Embryonic facial prominence (tissue), 1 donor: ENCODE results near the gene RAMP1.
A peak's percentile ranks its signal among the peaks of the same experiment; 100 is the strongest.

Source experiments
- DNase-seq: peaks from one replicate; pipeline ENCODE4 v3.0.0-alpha.2; 2016; ENCODE audit errors: extremely low spot score

Gene RAMP1

GRCh38 chr2:237917696-237918374 is 58.4 kb downstream of the RAMP1 start:
- peak; percentile 34 for DNase-seq

- no peak for DNase-seq
These were observed 60.2 kb downstream of the RAMP1 start for GRCh38 chr2:237919593-237919992.

- no peak for DNase-seq
These were observed 61.2 kb downstream of the RAMP1 start for GRCh38 chr2:237920673-237921072.

- DNase-seq: no peak
These were observed 62.6 kb downstream of the RAMP1 start for GRCh38 chr2:237921967-237922492.

GRCh38 chr2:237922641-237923361 is 63.4 kb downstream of the RAMP1 start:
- no peak for DNase-seq

GRCh38 chr2:237923481-237924163 is 64.2 kb downstream of the RAMP1 start:
- DNase-seq: no peak

- no peak for DNase-seq
These were observed 64.7 kb downstream of the RAMP1 start for GRCh38 chr2:237924164-237924534.

GRCh38 chr2:237927135-237927534 is 67.7 kb downstream of the RAMP1 start:
- no peak for DNase-seq

- no peak for DNase-seq
These were observed 68.6 kb downstream of the RAMP1 start for GRCh38 chr2:237927986-237928385.

- DNase-seq: no peak
These were observed 70.6 kb downstream of the RAMP1 start for GRCh38 chr2:237929979-237930378.

GRCh38 chr2:237931205-237931721 is 71.8 kb downstream of the RAMP1 start:
- DNase-seq: peak; percentile 17

- DNase-seq: no peak
These were observed 73.3 kb downstream of the RAMP1 start for GRCh38 chr2:237932731-237933131.

GRCh38 chr2:237934186-237934585 is 74.8 kb downstream of the RAMP1 start:
- DNase-seq: no peak

- DNase-seq: no peak
These were observed 76.5 kb downstream of the RAMP1 start for GRCh38 chr2:237935740-237936452.

- DNase-seq: no peak
These were observed 79.8 kb downstream of the RAMP1 start for GRCh38 chr2:237939251-237939650.

GRCh38 chr2:237940828-237941227 is 81.4 kb downstream of the RAMP1 start:
- DNase-seq: no peak

- no peak for DNase-seq
These were observed 81.8 kb downstream of the RAMP1 start for GRCh38 chr2:237941239-237941638.

- no peak for DNase-seq
These were observed 83.1 kb downstream of the RAMP1 start for GRCh38 chr2:237942513-237942899.

- DNase-seq: no peak
These were observed 84.1 kb downstream of the RAMP1 start for GRCh38 chr2:237943395-237944094.

- DNase-seq: no peak
These were observed 84.9 kb downstream of the RAMP1 start for GRCh38 chr2:237944302-237944701.

GRCh38 chr2:237946423-237946822 is 87.0 kb downstream of the RAMP1 start:
- no peak for DNase-seq
